Measurements from ENCODE around the gene NR3C2.
"Not testable (repeated sequence)": the region's sequence is repeated elsewhere in the genome, so short reads cannot be mapped to it uniquely, and the experiment has no call there.

Gene NR3C2

DNA sequence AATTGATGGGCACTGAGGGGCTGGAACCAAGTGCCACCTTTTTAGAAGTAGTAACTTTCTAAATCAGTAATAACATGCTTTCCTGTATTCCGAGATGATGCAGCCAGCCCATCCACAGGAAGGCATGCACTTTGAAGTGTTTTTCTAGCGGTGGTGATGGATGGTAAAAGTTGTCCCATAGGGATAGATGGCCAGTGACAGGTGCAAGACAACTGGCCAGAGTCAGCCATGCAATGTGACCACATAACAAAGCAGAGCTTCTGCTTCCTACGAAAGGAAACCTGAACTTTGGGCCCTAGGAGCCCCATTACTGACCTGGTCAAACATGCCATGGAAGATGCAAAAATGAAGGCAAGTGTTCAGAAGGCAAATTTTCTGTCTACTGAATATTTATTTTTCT, 72.3 kb downstream of the NR3C2 start:
- DNase-seq (ENCODE audit: low read depth in 1 of 2, low spot score in 1 of 2) = no peak

DNA sequence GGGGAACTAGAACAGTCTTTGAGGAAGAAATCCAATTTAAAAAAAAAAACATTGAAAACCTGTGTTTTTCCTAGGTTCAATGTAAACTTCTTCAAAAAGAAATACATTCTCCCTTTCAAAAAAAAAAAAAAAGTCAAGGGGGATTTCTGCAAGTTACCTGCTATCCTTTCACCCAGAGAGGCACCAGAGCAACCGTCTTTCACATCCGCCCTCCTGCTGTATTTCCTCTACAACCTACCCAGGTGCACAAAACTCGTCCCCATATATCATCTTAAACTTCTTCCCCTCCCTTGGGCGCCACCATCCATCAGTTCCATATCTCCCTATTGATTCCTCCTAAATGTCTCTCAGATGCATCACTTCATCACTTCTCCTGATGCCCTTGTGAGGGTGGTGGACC, 74.5 kb downstream of the NR3C2 start:
- DNase-seq (ENCODE audit: low read depth in 1 of 2, low spot score in 1 of 2) = no peak

DNA sequence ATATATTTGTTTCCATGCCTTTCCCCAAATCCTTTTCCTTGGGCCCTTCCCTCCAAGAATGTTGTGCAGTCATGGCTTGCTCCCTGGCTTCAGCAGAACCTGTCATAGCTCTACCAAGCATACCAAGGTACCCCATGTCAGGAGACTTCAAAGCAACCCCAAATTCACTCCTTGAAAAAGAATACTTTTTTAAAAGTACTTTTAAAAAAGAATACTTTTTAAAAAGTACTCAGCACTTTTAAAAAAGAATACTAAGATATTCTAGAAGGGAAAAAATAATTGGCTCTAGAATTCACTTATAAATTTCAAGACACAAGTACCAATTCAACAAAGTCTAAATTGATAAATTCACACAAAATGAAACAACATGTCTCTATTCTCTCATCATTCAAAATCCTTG, 76.0 kb downstream of the NR3C2 start:
- DNase-seq (ENCODE audit: low read depth in 1 of 2, low spot score in 1 of 2) = no peak

DNA sequence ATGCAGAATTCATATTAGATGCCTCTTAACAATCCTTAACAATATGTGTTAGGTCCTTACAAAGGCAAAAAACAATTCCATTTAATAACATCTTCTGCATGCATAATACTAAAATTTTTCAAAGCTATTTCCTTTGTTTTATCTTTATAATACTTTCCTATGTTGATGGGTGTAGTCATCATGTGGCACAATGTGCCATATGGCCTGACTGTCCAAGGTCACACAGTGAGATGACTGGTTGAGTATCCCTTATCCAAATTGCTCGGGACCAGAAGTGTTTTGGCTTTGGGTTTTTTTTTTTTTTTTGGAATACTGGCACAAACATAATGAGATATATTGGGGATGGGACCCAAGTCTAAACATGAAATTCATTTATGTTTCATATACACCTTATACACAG, 77.7 kb downstream of the NR3C2 start:
- no peak for DNase-seq (ENCODE audit: low read depth in 1 of 2, low spot score in 1 of 2)

DNA sequence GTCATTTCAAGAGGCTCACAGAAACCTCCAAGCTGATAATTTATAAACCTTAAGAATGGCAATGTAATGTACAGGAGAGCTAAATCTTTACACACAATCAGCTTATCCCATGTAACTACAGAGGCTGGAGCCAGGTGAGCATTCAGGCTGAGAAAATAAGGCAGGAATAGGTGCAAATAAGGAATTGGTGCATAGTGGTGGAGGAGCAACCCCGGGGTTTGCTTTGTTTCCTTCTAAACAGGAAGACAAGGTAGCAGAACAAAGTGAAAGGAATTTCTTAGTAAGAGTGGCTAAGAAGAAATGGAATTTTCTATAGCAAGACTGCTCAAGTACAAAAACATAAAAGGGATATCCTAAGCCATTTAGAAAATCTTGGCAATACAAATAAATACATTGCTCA, 82.4 kb downstream of the NR3C2 start:
- no peak for DNase-seq (ENCODE audit: low read depth in 1 of 2, low spot score in 1 of 2)

DNA sequence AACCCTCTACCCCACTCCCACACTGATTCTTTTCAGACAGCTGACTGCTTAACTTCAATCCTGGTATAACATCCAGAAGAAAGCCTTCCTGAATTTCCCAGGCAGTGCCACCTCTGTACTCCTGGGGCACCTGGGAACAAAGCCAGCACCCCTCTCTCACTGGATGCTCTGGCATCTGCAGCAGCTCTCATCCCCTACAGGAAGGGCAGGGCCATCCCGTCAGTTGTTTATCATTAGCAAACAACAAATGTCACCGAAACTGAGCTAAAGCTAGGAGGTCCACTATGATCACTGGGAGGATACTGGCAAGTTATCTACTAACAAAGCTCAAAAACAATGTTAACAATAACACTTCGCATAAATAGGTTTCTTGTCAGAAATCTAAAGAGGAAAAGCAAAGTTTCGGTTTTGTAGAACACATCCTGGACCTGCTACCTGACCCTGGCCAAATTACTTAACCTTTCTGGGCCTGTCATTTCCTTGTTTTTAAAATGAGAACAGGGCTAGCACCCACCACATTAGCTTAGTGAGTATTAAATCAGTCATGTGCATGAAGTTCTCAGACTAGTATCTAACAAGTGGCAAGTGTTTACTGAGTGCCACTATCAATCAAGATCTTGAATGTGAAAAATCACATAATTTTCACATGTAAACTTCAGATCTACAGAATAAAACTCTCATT, 86.6 kb downstream of the NR3C2 start:
- DNase-seq (ENCODE audit: low read depth in 1 of 2, low spot score in 1 of 2) = no peak

DNA sequence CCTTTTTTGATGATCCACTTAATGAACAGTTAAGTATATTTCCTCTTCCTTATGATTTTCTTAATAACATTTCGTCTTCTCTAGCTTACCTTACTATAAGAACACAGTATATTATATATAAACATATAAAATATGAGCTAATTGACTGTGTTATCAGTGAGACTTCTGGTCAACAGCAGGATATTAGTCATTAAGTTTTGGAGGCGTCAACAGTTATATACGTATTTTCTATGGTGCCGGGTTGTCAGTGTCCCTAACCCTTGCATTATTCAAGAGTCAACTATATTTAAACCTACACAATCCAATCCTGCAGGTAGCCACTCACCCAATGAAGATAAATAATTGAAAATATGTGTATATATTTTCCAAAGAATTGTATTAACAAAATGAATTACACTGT, 88.0 kb downstream of the NR3C2 start:
- no peak for DNase-seq (ENCODE audit: low read depth in 1 of 2, low spot score in 1 of 2)

DNA sequence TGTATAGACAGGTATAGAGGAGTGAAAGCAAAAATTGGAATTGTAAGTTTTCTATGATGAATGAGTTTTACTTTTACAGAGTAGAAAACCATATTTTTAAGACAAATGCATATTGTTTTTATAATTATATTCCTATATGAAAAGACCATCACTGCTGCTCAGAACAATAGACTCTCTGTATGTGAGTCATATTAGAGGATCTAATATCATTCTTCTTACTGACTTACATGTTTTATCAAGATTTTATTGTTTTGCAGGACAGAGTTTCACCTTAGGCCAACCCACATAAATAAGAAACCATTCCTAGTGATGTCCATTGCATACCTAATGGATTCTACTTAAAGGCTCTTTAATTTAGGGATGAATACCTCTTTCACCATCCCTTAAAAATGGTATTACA, 88.6 kb downstream of the NR3C2 start:
- DNase-seq (ENCODE audit: low read depth in 1 of 2, low spot score in 1 of 2) = no peak

DNA sequence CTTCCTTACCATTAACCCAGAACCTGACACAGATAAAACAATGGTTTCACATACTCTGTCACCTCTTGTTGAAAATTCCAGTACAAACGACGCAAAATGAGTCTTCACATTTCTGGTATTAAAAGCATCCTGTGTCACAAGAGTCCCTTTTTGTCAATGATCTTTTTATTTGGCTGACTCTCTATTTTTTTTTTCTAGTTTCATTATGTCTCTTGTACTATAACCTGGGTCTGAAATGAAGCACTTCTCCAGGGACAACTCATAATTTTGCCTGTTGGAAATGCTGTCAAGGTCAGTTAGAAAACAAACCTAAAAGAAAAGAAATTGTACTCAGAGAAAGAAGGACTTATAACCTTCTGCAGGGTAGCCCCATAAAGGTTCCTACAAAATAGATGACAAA, 93.1 kb downstream of the NR3C2 start:
- no peak for DNase-seq (ENCODE audit: low read depth in 1 of 2, low spot score in 1 of 2)

DNA sequence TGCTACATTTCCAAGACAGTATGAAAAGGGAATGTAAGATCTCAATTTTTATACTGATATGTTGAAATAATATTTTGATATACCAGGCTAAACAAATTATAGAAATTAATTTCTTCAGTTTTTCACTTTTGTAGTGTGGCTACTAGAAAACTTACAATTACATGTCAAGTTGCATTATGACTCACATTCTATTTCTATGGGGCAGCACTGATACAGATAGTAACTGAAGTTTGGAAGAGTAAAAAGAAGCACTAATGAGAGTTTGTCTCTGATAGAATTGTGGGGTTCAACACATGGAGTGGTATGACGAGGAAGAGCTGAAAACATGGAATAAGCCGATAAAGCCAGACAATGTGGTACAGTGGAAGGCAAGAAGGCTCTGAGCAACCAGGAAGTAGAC, 95.6 kb downstream of the NR3C2 start:
- no peak for DNase-seq (ENCODE audit: low read depth in 1 of 2, low spot score in 1 of 2)

DNA sequence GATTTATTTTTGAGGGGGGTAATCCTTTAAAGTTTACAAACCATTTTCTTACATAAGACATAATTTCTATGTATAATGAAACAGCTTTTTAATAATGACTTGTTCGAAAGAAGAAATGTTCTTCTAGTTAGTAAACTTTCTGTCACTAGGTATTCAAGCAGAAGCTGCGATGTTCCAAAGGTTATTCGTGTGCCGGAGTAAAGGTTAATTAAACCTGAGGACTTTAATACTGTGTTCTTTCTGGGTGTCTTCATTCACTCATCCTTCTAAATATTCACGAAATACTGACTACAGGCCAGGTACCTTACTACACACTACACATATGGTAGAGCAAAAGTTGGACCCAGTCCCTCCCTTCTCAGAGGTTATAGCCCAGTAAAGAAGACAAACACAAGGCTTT, 96.7 kb downstream of the NR3C2 start:
- no peak for DNase-seq (ENCODE audit: low read depth in 1 of 2, low spot score in 1 of 2)

DNA sequence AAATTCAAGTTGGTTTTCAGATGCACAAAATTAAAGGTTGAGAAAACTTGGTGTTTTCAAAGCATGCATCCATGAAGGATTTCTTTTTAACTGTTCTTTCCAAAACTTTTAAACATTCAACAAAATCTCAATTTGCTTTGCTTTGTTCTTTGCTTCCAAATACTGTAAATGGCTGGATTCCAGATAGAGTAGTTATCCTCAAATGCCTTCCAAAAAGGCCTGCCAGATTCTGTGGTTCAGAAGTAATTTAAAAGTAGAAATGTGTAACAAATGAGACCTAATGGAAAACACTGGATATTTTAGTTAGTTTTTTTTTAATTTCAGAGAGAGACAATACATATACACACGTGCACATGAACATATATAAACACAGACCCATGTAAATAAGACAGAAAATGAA, 97.3 kb downstream of the NR3C2 start:
- no peak for DNase-seq (ENCODE audit: low read depth in 1 of 2, low spot score in 1 of 2)

DNA sequence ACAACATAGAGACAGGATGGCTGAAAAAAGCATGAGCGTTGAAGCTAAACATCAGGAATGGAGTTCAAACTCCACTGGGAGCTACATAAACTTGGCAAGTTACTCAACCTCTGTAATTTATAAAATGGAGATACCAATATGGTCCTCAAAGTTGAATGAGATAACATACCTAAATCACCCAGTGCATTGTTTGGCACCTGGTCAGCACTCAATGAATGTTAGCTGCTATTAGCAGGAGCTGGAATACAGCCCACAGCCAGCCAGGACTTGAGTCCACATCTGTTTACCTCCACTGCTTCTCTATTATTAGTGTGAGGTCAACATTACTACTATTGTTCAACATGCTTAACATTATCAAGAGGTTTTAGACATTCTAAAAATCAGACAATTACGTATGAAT, 97.9 kb downstream of the NR3C2 start:
- DNase-seq (ENCODE audit: low read depth in 1 of 2, low spot score in 1 of 2) = no peak

DNA sequence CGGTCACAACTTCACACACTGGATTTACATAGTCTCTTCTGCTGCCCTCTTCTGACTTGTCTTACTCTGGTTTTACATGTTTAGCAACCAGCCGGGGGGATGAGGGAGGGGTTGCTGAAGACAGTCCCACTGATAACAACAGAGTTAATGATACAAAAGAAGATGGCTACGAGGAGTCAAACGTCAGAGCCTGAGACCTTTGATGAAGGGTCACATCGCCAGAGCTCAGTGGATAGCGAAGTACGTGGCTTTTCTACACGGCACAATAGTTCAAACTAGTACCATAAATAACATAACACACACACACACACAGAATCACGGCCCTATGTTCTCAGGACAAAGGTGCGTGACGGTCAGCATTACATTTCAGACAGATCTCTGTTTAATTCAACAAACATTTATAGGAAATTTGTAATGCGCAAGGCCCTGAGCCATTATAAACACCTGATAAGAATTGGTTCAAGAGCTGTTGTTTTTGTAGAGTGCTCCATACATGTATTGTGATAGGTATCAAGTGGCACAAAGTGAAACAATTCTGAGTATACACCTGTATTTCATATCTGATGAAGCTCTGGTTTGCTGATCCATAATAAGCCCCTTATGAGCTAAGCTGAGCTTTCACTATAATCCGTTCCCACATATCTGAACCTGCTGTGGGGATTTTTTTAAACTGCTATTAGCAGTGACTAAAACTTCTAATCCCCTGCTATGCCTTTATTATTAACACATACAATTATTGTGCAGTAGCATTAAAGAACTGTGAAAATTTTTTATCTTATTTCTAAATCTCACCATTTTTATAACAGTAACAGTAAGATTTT, 100.0 kb downstream of the NR3C2 start:
- DNase-seq (ENCODE audit: low read depth in 1 of 2, low spot score in 1 of 2) = no peak

DNA sequence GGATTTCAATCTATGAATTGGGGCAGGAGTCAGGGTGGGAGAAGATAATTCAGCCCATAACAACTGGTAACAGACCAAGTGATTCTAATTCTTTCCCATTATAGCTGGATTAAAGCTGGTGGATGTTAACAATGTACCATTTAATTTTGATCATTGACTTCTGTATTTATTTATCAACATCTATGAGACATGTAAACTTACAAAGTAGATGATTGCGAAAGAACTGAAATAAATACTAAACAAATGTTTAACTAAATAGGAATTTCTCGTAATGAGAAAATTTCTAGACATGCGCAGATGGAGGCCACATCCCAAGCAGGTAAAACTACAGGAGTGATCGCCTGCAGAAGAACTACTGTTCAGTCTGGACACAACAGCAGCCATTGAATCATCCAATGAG, 107.1 kb downstream of the NR3C2 start:
- DNase-seq (ENCODE audit: low read depth in 1 of 2, low spot score in 1 of 2) = no peak

DNA sequence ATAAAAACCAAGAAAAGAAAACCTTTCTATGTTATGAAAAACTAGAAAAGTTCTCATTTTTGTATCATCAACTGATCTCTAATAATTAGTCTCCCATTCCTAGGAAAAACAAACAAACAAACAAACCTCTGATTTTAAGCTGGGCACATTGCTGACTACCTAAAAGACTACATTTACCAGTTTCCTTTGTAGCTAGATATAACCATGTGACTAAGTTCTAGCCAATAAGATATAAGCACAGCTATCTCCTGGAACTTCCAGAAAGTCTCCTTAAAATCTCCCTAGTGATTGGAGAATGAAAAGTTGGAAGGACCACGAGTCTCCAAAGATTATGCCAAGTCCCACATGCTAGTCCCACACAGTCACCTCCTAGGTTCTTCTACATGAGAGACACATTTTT, 108.9 kb downstream of the NR3C2 start:
- no peak for DNase-seq (ENCODE audit: low read depth in 1 of 2, low spot score in 1 of 2)

DNA sequence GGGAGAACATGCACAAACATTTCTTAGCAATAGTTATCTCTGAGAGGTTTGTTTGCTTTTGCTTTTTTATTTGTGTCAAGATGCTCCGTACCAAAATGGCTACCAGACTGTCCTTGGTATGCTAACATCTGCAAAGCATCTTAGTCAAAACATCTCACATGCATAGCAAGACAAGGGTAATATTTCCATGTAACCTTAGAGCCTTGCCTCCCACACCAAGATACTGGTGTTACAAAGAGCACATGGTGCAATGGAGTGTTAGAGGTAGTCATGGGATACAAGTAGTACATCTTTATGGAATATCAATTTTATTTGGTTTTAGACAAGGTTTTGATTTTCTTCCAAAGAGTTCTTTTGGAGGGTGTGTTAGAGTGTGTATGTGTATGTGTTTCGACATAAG, 109.7 kb downstream of the NR3C2 start:
- no peak for DNase-seq (ENCODE audit: low read depth in 1 of 2, low spot score in 1 of 2)

DNA sequence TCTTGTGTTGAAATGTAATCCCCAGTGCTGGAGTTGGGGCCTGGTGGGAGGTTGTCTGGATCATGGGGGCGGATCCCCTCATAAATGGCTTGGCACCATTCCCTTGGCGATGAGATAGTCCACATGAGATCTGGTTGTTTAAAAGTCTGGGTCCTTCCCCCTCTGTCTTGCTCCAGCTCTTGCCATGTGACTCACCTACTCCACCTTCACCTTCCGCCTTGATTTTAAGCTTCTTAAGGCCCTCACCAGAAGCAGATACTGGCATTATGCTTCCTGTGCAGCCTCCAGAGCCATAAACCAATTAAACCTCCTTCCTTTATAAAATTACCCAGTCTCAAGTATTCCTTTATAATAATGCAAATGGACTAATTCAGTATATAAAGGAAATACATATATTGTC, 111.5 kb downstream of the NR3C2 start:
- DNase-seq (ENCODE audit: low read depth in 1 of 2, low spot score in 1 of 2) = no peak

DNA sequence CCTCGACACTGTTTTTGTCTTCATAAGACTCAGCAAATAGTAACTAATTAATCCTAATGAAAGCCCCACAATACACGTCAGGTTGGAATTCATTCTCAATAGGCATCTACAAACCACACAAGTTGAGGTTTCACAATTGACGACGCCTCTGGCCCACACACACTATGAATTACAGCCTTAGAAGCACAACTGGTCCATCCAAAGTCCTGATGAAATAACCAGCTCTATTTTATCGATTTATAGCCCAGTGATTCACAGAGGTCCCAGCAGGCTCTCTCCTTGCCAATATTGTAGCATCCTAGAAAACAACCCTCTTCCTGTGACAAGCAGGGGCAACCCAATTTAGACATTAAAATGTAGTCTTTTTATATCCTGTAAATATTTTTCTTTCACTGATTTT, 112.1 kb downstream of the NR3C2 start:
- no peak for DNase-seq (ENCODE audit: low read depth in 1 of 2, low spot score in 1 of 2)

DNA sequence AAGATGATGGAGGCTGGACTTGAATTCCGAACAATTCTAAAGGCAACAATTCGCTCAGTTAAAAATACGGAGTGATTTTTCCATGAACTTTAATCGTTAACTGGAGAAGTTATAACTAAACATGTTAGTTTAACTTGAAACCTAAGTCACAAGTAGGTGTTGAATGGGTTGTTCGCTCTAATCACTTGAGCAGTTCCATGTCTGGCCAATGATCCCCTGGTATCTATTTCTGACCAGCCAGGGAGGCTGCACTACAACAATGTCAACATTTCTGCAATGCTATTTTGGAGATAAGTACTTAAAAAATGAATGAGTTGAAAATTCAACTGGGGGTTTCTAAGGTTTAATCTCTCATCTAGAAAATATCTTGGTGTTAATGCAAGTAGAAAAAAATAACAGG, 112.5 kb downstream of the NR3C2 start:
- no peak for DNase-seq (ENCODE audit: low read depth in 1 of 2, low spot score in 1 of 2)

DNA sequence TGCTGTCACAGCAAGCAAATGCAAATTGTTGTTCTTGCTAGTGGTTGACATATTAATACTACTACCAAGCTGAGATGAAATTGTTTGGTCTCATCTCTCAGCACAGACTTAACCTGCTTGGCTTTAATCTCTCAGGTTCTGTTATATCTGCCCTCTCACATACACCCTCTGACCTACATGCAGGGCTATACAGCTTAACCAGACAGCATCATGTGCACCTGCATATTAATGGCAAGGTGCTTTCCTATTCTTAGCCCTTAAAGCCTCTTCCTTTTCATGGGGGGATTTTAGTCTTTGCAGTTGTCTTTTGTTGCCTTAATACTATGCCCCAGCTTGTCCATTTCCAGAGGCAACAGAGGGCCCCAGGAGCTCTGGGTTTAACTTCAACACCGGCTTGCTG, 114.5 kb downstream of the NR3C2 start:
- DNase-seq (ENCODE audit: low read depth in 1 of 2, low spot score in 1 of 2) = no peak

DNA sequence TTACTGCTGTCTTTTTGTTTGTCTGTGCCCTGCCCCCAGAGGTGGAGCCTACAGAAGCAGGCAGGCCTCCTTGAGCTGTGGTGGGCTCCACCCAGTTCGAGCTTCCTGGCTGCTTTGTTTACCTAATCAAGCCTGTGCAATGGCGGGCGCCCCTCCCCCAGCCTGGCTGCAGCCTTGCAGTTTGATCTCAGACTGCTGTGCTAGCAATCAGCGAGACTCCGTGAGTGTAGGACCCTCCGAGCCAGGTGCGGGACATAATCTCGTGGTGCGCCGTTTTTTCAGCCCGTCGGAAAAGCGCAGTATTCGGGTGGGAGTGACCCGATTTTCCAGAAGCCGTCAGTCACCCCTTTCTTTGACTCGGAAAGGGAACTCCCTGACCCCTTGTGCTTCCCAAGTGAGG, 118.9 kb downstream of the NR3C2 start:
- DNase-seq (ENCODE audit: low read depth in 1 of 2, low spot score in 1 of 2) = not testable (repeated sequence)

DNA sequence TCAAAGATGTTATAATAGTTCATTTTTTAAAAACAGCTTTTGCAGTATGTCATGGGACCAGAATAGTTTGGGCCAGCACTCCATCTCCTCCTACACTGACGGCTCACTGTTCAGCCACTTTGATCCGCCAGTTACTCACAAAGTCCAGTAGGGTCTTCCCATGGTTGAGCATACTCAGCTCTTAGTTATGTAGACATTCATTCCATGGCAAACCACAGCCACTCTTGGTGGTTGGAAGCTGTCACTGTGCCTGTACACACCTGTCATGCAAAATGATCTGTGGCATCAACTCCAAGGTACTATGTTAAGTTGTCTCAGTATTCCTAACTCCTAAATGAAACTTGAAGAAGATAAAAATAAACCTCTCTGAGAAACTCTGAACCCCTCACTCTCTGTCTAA, 127.2 kb downstream of the NR3C2 start:
- DNase-seq (ENCODE audit: low read depth in 1 of 2, low spot score in 1 of 2) = no peak
